Astrocyte of the spinal cord (primary cell): Measurements from ENCODE around the gene ASTN2.

Source experiments
- DNase-seq: peaks from one replicate; pipeline ENCODE4 v3.0.0; 2011; ENCODE audit warnings: low read depth, low spot score
- H3K4me3 ChIP-seq: 2 replicates; pipeline ENCODE4 v1.5.1; 2011; ENCODE audit warnings: low read depth, mild to moderate bottlenecking, low read length, moderate library complexity
- in situ Hi-C: cut with HindIII; loops from 2 replicates; pipeline ENCODE4 v1.10.0; 2017; ENCODE audit warnings: low sequenced_read_pairs
- TF ChIP-seq, protein P1 (sequence below): IDR thresholded peaks from 2 replicates; pipeline ENCODE4 v1.5.1; 2012; ENCODE audit warnings: low read depth, mild to moderate bottlenecking, low read length, inconsistent platforms

ASTN2 gene

DNA sequence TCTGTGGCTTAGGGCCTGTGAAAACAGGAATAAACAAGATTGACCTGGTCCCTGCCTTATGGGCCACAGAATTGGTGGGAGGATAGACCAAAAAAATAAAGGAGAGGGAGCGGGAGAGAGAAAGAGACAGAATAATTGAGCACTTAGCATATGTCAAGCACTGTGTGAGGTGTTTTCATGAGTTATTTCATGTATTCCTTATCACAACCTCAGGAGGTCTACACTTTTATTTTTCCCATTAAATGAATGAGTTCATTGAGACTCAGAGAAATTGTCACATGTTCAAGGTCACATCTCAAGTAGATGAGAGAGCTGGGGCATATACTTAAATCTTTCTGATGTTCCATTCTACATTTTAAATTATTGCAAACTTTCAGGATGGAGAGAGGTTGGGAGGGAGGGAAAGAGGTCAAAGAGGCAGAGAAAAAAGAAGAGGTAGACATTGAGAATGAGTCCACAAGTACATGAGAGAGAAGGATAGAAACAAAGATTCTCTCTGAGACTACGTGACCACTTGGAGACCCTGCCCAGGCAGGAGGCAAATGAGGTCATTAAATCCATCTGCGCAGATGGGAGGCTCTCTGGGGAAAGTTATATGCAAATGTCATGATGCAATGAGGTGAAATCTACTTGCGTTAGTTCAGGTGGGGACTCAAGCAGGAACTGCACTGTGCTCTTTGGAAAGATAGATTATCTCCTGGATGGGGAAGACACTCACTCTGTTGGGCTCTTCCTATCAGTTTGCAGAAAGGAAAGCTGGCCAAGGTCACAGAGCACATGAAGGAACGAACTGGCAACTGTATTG, 1019.8 kb downstream of the ASTN2 start:
- TF ChIP-seq, protein P1, sequence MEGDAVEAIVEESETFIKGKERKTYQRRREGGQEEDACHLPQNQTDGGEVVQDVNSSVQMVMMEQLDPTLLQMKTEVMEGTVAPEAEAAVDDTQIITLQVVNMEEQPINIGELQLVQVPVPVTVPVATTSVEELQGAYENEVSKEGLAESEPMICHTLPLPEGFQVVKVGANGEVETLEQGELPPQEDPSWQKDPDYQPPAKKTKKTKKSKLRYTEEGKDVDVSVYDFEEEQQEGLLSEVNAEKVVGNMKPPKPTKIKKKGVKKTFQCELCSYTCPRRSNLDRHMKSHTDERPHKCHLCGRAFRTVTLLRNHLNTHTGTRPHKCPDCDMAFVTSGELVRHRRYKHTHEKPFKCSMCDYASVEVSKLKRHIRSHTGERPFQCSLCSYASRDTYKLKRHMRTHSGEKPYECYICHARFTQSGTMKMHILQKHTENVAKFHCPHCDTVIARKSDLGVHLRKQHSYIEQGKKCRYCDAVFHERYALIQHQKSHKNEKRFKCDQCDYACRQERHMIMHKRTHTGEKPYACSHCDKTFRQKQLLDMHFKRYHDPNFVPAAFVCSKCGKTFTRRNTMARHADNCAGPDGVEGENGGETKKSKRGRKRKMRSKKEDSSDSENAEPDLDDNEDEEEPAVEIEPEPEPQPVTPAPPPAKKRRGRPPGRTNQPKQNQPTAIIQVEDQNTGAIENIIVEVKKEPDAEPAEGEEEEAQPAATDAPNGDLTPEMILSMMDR, result no peak
- DNase-seq, result no peak
- in situ Hi-C loops, result no loop called here
- no peak overlapping the region for H3K4me3 ChIP-seq

DNA sequence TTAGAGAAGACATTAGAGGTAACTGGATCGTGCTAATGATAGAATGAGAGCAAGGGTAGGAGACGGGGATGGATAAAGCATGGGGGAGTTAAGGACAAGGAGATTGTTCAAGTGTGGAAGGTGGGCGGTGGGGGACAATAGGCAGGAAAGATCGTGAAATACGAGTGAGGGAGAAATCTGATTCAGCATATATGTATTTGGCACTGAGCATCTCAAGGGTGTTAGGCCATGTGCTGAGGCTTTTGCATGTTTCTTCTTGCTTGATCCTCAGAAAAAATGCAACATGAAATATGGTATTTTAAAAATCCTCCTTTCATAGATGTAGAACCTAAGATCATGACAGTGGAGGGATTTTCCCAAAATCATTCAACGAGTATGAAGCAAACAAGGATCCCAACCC, 1020.8 kb downstream of the ASTN2 start:
- TF ChIP-seq, protein P1, result no peak
- no peak for DNase-seq
- no peak overlapping the region for H3K4me3 ChIP-seq
- in situ Hi-C loops, result no loop called here

DNA sequence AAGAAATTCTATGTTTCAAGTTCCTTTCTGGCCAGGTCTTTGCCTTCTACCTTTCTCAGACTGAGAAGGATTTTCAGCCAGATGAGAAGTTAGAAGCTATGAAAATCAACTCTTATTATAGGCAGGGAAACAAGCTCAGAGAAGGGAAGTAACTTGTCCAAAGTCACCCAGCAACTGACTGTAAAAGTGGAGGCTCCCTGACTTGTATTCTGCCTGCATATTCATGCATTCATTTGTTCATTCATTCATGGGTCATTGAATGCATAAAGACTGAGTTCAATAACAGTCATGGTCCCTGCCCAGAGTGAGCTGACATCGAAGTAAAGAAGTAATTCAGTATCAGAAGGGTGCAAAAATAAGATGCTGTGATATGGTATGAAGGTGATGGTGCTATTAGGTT, 1021.7 kb downstream of the ASTN2 start:
- TF ChIP-seq, protein P1, result no peak
- in situ Hi-C loops, result no loop called here
- no peak overlapping the region for H3K4me3 ChIP-seq
- DNase-seq, result no peak

DNA sequence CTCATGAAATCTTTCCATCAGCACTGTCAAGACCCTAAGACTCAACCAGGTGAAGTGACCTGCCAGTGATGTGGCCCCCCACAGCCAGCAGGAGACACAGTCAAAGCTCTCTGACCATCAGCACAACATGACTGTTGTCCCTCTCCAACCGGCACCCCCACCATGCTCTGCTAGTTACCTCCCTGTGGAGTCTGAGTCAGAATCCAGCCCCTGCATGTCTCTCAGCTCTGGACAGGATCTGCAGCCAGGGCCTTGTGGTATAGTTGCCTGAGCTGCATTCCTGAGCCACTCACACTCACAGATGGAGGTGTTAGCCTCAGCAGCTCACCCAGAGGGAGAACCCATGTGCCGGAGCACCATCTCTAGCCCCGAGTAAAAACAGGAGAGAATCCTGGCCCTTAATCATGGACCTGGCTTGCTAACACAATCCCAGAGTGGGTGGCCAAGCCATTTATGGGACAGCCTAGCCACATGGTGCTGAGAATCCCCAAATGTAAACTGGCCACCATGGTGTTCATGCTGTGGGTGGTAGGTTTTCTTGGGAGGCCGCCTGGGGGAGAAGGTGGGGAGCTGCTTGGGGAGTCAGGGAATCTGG, 1023.5 kb downstream of the ASTN2 start:
- H3K4me3 ChIP-seq, result no peak overlapping the region
- in situ Hi-C loops, result no loop called here

DNA sequence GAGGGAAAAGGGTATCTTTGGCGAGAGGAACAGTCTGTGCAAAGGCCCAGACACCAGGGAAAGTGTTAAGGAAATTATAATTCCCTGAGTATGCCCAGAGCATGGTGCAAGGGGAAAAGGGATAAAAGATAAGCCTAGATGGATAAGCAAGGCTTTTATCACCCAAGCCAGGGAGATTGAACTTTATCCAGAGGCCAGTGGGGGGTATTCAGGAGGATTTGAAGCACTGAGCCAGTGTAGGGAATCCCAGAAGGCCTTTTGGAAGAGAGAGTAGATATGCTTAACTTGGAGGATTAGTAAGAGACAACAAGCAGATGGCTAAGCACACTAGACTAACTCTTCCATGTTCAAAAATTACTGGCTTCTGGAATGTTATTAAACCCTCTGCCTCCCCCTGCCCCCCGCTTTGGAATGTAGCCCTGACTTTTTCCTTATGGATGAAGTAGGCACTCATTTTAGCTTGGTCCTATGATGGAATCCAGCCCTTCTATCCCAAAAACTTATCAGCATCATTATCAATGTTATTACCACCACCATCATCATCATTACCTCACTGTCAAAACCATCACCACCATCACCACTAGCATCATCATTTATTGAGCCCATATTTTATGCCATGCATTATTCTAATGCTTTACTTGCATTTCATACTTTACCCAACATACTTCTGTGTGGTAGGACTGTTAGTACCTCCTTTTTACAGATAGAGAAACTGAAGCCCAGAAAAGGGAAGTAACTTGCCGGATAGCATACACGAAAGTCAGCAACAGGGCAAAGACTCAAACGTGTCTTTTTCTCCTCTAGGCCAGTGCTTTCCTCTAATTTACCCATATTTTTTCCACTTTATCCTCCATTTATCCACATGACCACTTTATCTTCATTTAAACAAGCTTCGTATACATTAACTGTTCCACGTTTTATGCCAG, 1024.3 kb downstream of the ASTN2 start:
- TF ChIP-seq, protein P1, result no peak
- no peak overlapping the region for H3K4me3 ChIP-seq
- in situ Hi-C loops, result no loop called here
- no peak for DNase-seq

More for the DNA sequence above, 1023.5 kb downstream of the ASTN2 start:
- peak; percentile 84 for DNase-seq
- TF ChIP-seq, protein P1, result no peak

DNA sequence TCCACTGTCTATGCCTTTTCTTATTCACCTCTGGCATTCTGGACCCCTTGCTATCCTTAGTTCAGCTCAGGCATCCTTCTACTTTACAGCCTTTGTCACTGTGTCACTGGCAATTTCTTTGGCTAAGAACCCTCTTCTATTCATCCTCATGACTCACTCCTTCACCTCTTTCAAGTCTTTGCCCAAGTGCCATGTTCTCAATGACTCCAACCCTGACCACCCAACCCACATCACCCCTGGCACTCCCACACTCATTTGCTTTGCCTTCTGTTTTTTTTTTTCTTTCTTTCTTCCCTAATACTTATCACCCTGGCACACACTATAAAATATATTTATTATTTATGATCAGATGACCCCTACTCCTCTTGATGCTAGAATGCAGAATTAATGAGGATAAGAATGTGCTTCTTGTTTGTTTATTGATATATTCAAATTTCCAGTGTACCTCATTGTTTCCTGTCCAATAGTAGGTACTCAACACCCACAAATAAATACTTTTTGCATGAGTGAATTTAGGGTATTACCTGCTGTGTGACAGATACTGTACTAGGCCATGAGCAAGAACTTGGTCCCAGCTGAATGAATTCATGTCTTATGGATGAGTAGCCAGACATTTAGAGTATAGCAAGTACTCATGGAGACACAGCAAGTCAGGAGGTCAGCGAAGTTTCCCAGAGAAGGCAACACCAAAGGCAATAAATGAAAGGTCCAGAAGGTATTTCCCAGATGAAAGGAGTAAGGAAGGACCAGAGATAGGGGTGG, 1025.1 kb downstream of the ASTN2 start:
- in situ Hi-C loops, result no loop called here
- TF ChIP-seq, protein P1, result no peak
- DNase-seq, result no peak
- H3K4me3 ChIP-seq, result no peak overlapping the region
